K562 (cell line): ENCODE measurements around the gene RIMKLA. TPM values are rescaled to one million over a fixed set of nuclear protein-coding genes. Genes with fewer than 3 reads are reported as not detected.

Experiments used
- ATAC-seq: fragments of 200-7000 bp; cut with Tn5 transposase; 3 replicates; pipeline ENCODE4 v1.9.1; 2020; ENCODE audit warnings: moderate library complexity
- BruUV-seq: library from RNA; stranded (reverse); fragments of 400-500 nt; replicated peaks from 2 replicates; lab custom pipeline; 2021; lab: Mats Ljungman, UMichigan
- CTCF ChIA-PET: fragments of 300-600 bp; formaldehyde crosslinking; extraction: SDS; loops from one replicate; lab custom pipeline; 2021; ENCODE audit warnings: low intra/inter-chr PET ratio; lab: Yijun Ruan, JAX
- POLR2A ChIA-PET: fragments of 300-600, 350-650 bp; sonication (Branson Sonifier 250); formaldehyde crosslinking; extraction: SDS; loops from one replicate; lab custom pipeline; 2021; ENCODE audit warnings: antibody characterized with exemption, inconsistent platforms; lab: Yijun Ruan, JAX
- DNase-seq, 4 experiments: peaks; one replicate each; pipeline versions ENCODE4 v3.0.0 to v3.0.0-alpha.2; 2011 to 2018; ENCODE audit warnings: low spot score in 3 of 4, mixed read lengths in 3 of 4; ENCODE audit errors: extremely low read depth in 1 of 4
- FAIRE-seq: peaks from 2 replicates; lab custom pipeline; 2011; peaks lifted over from hg19 to GRCh38; lab: Jason Lieb, UNC
- H2AFZ ChIP-seq: 2 replicates; pipeline ENCODE4 v1.6.0; 2011; ENCODE audit warnings: low read depth, low read length, control low read depth, inconsistent platforms
- H3K27ac ChIP-seq: fragments of 200-600 bp; 3 replicates; pipeline ENCODE4 v1.8.0; 2011; ENCODE audit warnings: low read depth, mild to moderate bottlenecking, control low read depth, inconsistent platforms, low read length, moderate library complexity, mixed read lengths; ENCODE audit errors: extremely low read depth
- H3K27me3 ChIP-seq, 2 experiments: fragments of 300-600 bp in 1 of 2; 2 replicates in 1 of 2; 3 replicates in 1 of 2; pipeline versions ENCODE4 v1.6.0 to v1.8.0; 2011; ENCODE audit warnings: inconsistent platforms in 2 of 2, low read length in 2 of 2, mild to moderate bottlenecking in 1 of 2, mixed read lengths in 1 of 2, moderate library complexity in 1 of 2; ENCODE audit not compliant: control insufficient read depth in 2 of 2, insufficient read depth in 2 of 2
- H3K36me3 ChIP-seq: fragments of 300-600 bp; 3 replicates; pipeline ENCODE4 v1.8.0; 2011; ENCODE audit warnings: mild to moderate bottlenecking, low read length, inconsistent platforms; ENCODE audit not compliant: control insufficient read depth, insufficient read depth
- H3K4me1 ChIP-seq, 2 experiments: fragments of 200-600 bp in 1 of 2; replicated peaks in 1 of 2; 2 replicates in 1 of 2; 3 replicates in 1 of 2; pipeline versions ENCODE4 v1.5.1 to v1.8.0; 2011; ENCODE audit warnings: inconsistent platforms in 2 of 2, low read length in 2 of 2, mild to moderate bottlenecking in 1 of 2, mixed read lengths in 1 of 2, moderate library complexity in 1 of 2; ENCODE audit not compliant: control insufficient read depth in 2 of 2, insufficient read depth in 2 of 2
- H3K4me2 ChIP-seq: 2 replicates; pipeline ENCODE4 v1.6.1; 2011; ENCODE audit warnings: low read length, control low read depth, inconsistent platforms, mixed read lengths; ENCODE audit not compliant: insufficient read depth
- H3K4me3 ChIP-seq: fragments of 200-600 bp; sonication (generic), shearing (Covaris generic); 2 replicates; pipeline ENCODE4 v1.5.1; 2016; ENCODE audit warnings: control low read depth, inconsistent platforms
- H3K79me2 ChIP-seq: fragments of 200-600 bp; 3 replicates; pipeline ENCODE4 v1.8.0; 2011; ENCODE audit warnings: low read length, inconsistent platforms; ENCODE audit not compliant: control insufficient read depth, insufficient read depth
- H3K9ac ChIP-seq, 2 experiments: 2 replicates each; pipeline versions ENCODE4 v1.6.0 to v1.6.1; 2011; ENCODE audit warnings: low read depth in 2 of 2, low read length in 2 of 2, control low read depth in 1 of 2, inconsistent platforms in 1 of 2, mild to moderate bottlenecking in 1 of 2, mixed read lengths in 1 of 2; ENCODE audit not compliant: insufficient read depth in 1 of 2
- H3K9me1 ChIP-seq: one replicate; pipeline ENCODE4 v1.6.0; 2011; ENCODE audit warnings: inconsistent platforms, mild to moderate bottlenecking, low read length, moderate library complexity; ENCODE audit not compliant: control insufficient read depth, insufficient read depth
- H3K9me3 ChIP-seq: replicated peaks from 2 replicates; pipeline ENCODE4 v1.5.1; 2011; ENCODE audit warnings: low read depth, low read length, inconsistent platforms; ENCODE audit not compliant: control insufficient read depth, insufficient read depth
- H4K20me1 ChIP-seq: replicated peaks from 2 replicates; pipeline ENCODE4 v1.6.1; 2011; ENCODE audit warnings: low read length, inconsistent platforms, mixed read lengths; ENCODE audit not compliant: control insufficient read depth, insufficient read depth
- DACH1 ChIP-seq: fragments of 450-650 bp; IDR thresholded peaks from 2 replicates; pipeline ENCODE4 v1.6.1; 2018; ENCODE audit not compliant: partially characterized antibody
- ETS1 ChIP-seq: conservative IDR thresholded peaks from 2 replicates; pipeline ENCODE4 v1.6.1; 2011; ENCODE audit warnings: low read depth, mild to moderate bottlenecking, low read length; ENCODE audit not compliant: control insufficient read depth
- HMGN3 ChIP-seq: IDR thresholded peaks from 2 replicates; pipeline ENCODE4 v1.6.1; 2011; ENCODE audit warnings: borderline replicate concordance, low read depth, mild to moderate bottlenecking, mixed read lengths, low read length; ENCODE audit not compliant: insufficient read length; ENCODE audit errors: extremely low read depth
- HSF4 ChIP-seq: fragments of 250-450 bp; sonication (Bioruptor Pico); IDR thresholded peaks from 2 replicates; pipeline ENCODE4 v2.1.2; 2022; ENCODE audit warnings: mild to moderate bottlenecking, moderate library complexity, borderline replicate concordance
- JUNB ChIP-seq: fragments of 450-650 bp; formaldehyde crosslinking; conservative IDR thresholded peaks from 2 replicates; pipeline ENCODE4 v1.4.0; 2020; ENCODE audit warnings: mild to moderate bottlenecking
- POLR2G ChIP-seq: fragments of 200-400 bp; formaldehyde crosslinking; IDR thresholded peaks from 2 replicates; pipeline ENCODE4 v1.6.1; 2017; ENCODE audit warnings: low read depth, mild to moderate bottlenecking, antibody characterized with exemption, low read length, moderate library complexity
- WGBS: fragments of 100-300 bp; shearing (Covaris generic); methylation state at CpG from one replicate; pipeline ENCODE4 v1.1.6; 2016; ENCODE audit warnings: low coverage, mixed read lengths; ENCODE audit not compliant: insufficient coverage; ENCODE audit errors: missing lambda C conversion rate; 5-methylcytosine and 5-hydroxymethylcytosine counted together
- in situ Hi-C: fragments of 300-500 bp; cut with MboI; formaldehyde crosslinking; loops from 4 replicates; pipeline ENCODE4 v1.15.0; 2018; ENCODE audit warnings: inconsistent platforms, mixed read lengths
- intact Hi-C: fragments of 100-400 bp; cut with micrococcal nuclease; formaldehyde crosslinking; loops from 2 replicates; pipeline ENCODE4 v1.14.2; 2022
- polyA plus RNA-seq, 8 experiments: library from polyadenylated mRNA; depleted of rRNA in 4 of 8; stranded (reverse) in 5 of 8; unstranded in 3 of 8; fragments of >200 nt; fragmentation: Nextera tagmentation in 2 of 8; fragmentation: Illumina TruSeq in 1 of 8; extraction: Ambion mirVana in 2 of 8; extraction: Trizol in 1 of 8; gene quantifications; 2 replicates each; pipeline versions ENCODE4 v1.2.1 to v1.2.3, GENCODE V29; 2011 to 2014; ENCODE audit warnings: inconsistent platforms in 1 of 8, missing spikeins in 1 of 8
- total RNA-seq, 7 experiments: library from RNA; depleted of rRNA in 6 of 7; stranded (reverse); fragments of >200 nt in 6 of 7; fragmentation: Illumina TruSeq in 2 of 7; extraction: Trizol in 2 of 7; gene quantifications; 2 replicates each; pipeline versions ENCODE4 v1.2.1 to v1.2.3, GENCODE V29; 2011 to 2021; ENCODE audit warnings: low replicate concordance in 1 of 7

Gene RIMKLA
- total and polyA plus RNA-seq, 9 of the 15 experiments (the other 6 are each of a cell fraction or from before 2014, with no cell fraction given) = 0.02 TPM; not detected in 8

GRCh38 chr1:42335050-42335808 is 45.4 kb upstream of the RIMKLA start, which contains the start of gene FOXJ3 (continued):
- TF ChIP-seq ETS1 (peak; percentile 51), POLR2G (peak; percentile 96), JUNB (peak; percentile 62; the same call in 1 of the 2 replicates), HMGN3 (peak; percentile 48)

GRCh38 chr1:42335809-42336518 is 44.6 kb upstream of the RIMKLA start:
- intact Hi-C loops (no loop called here), in situ Hi-C loops (no loop called here)
- Histone ChIP-seq H3K9me1 (no peaks in the 10 kb centered on the region), H3K4me2 (peak overlapping the region; percentile 90), H3K79me2 (peaks cover 52% of the 10 kb centered on the region), H3K27me3 (peaks cover 0 to 5% of the 10 kb centered on the region in 2 experiments; a peak in 3 of 5 replicates), H3K36me3 (no peaks in the 10 kb centered on the region), H2AFZ (peak overlapping the region; percentile 95), H3K4me3 (peak overlapping the region; percentile 85), H3K4me1 (peaks cover 17 to 18% of the 10 kb centered on the region in 2 experiments; a peak in 4 of 5 replicates), H3K9me3 (no peaks in the 10 kb centered on the region), H4K20me1 (peaks cover 17% of the 10 kb centered on the region), H3K9ac (peak overlapping the region; percentile 86 to 94; a peak in 3 of 4 replicates), H3K27ac (peak overlapping the region; percentile 78)
- FAIRE-seq = no peak
- POLR2A ChIA-PET = interaction anchor here (0.7 kb wide), 1 partner anchor 982 kb away, joined by 4 read pairs; no protein-coding TSS in a partner anchor
- DNase-seq = no peak
- peak; percentile 17 for ATAC-seq
- TSS peak; percentile 87 for BruUV-seq
- TF ChIP-seq HSF4 (no peak), DACH1 (peak; percentile 46)
- CTCF ChIA-PET = no interaction called here
- WGBS = 11% methylated on average over 9 of the region's 9 CpGs
